Ovary (tissue), 9 donors: ENCODE data around the gene ANAPC5. TPM values are rescaled to one million over a fixed set of nuclear protein-coding genes. Genes with fewer than 3 reads are reported as not detected.

Source experiments
- polyA plus RNA-seq, 2 donors: library from polyadenylated mRNA; stranded (reverse); fragments of 200-250 nt in 1 of 2; fragments of 350-450 nt in 1 of 2; fragmentation: Illumina TruSeq in 1 of 2; extraction: RNeasy Lipid Tissue Mini Kit (QIAGEN cat#74804) in 1 of 2; gene quantifications; one replicate each; pipeline ENCODE4 v1.2.3, GENCODE V29; 2013 to 2014
- total RNA-seq, 7 donors: library from RNA; depleted of rRNA in 2 of 7; stranded (reverse); fragments of >200 nt in 2 of 7; fragmentation: NEBNext Ultra II Directional in 3 of 7; extraction: Animal tissue kit (Norgen Biotek cat#: 25700) in 3 of 7; gene quantifications; one replicate each; pipeline versions ENCODE4 v1.1.0 to v1.2.4, GENCODE V29; 2016 to 2023
- donor health status: DM: no; HTN: no; CAD: no; lungs with moderate emphysema.
- donor health status: DM: no; HTN: no; CAD: no.
- donor health status: Bipolar disorder and iron deficiency.
- donor health status: DM: yes; HTN: yes; CAD: no.
- donor health status: DM: no; HTN: no; CAD: no.
- donor health status: DM: yes; HTN: yes; CAD: no.

ANAPC5 gene
- total and polyA plus RNA-seq, 9 donors: 58.1 to 149 (median 78.9) TPM

Other genes with a start within 250 kb of the ANAPC5 start
- gene P2RX7, start 219.5 kb downstream of the ANAPC5 start, total RNA-seq: 10 to 100 TPM in 2 of 7 donors, 1 to 10 TPM in 5; 4.7 to 10.8 (median 6.9) TPM
- gene P2RX7, start 219.5 kb downstream of the ANAPC5 start, polyA plus RNA-seq: 1 to 10 TPM; 5.3 to 9.5 TPM
- gene P2RX4, start 142.3 kb downstream of the ANAPC5 start, total RNA-seq: 10 to 100 TPM; 17.8 to 46.7 (median 24.5) TPM
- gene P2RX4, start 142.3 kb downstream of the ANAPC5 start, polyA plus RNA-seq: 10 to 100 TPM; 26.6 to 44.5 TPM
- gene CAMKK2, start 55.7 kb downstream of the ANAPC5 start, total RNA-seq: 10 to 100 TPM; 19.0 to 44.6 (median 38.6) TPM
- gene CAMKK2, start 55.7 kb downstream of the ANAPC5 start, polyA plus RNA-seq: 10 to 100 TPM; 23.2 to 38.0 TPM
- gene RNF34, start 47.7 kb upstream of the ANAPC5 start, total RNA-seq: 10 to 100 TPM; 22.2 to 39.8 (median 29.3) TPM
- gene RNF34, start 47.7 kb upstream of the ANAPC5 start, polyA plus RNA-seq: 10 to 100 TPM; 17.3 to 25.1 TPM
- gene KDM2B, start 228.6 kb upstream of the ANAPC5 start, total RNA-seq: 10 to 100 TPM; 14.9 to 33.6 (median 26.1) TPM
- gene KDM2B, start 228.6 kb upstream of the ANAPC5 start, polyA plus RNA-seq: 10 to 100 TPM; 13.2 to 17.1 TPM